Vagina (tissue), 2 donors: Measurements from ENCODE around the gene ANAPC10.

Experiments
- CTCF ChIP-seq, 3 experiments: fragments of 450-650 bp in 2 of 3; fragments of 200-600 bp in 1 of 3; sonication (generic) in 1 of 3; IDR thresholded peaks; one replicate each; pipeline ENCODE4 v1.5.1; 2017 to 2019; ENCODE audit warnings: antibody characterized with exemption in 3 of 3, mild to moderate bottlenecking in 2 of 3, moderate library complexity in 2 of 3
- POLR2AphosphoS5 ChIP-seq, 2 donors: sonication (generic); formaldehyde crosslinking; IDR thresholded peaks; one replicate each; pipeline ENCODE4 v1.9.0; 2017; ENCODE audit warnings: antibody characterized with exemption in 2 of 2, mild to moderate bottlenecking in 2 of 2, low read depth in 1 of 2; ENCODE audit not compliant: insufficient read depth in 1 of 2

- TF ChIP-seq CTCF (IDR thresholded peaks at IDR 0.05) (no peak), POLR2AphosphoS5 (IDR thresholded peaks at IDR 0.05; ENCODE audit: insufficient read depth in 1 of 2, low read depth in 1 of 2) (no peak)
Measured at GRCh38 chr4:145130788-145131399, 32.9 kb upstream of the ANAPC10 start.
